ENCODE data around the gene INPPL1.

INPPL1 gene

GRCh38 chr11:72287293-72287692, 62.7 kb downstream of the INPPL1 start:
- no peak for DNase-seq (ENCODE audit: low spot score)
